ENCODE data around the gene VWA5B1. TPM values are rescaled to one million over a fixed set of nuclear protein-coding genes. Genes with fewer than 3 reads are reported as not detected.

Gene VWA5B1
- total RNA-seq, 4 donors from 2014 or later: 0.69 TPM; not detected in 3

- no peak overlapping the region for H3K4me3 ChIP-seq
- H3K9me3 ChIP-seq: no peaks in the 10 kb centered on the region
- no peaks in the 10 kb centered on the region for H3K36me3 ChIP-seq
- TF ChIP-seq CTCF (IDR thresholded peaks at IDR 0.05) (no peak), POLR2A (IDR thresholded peaks at IDR 0.05) (no peak)
- intact Hi-C loops (cut with DNase I; ENCODE audit: low total_unique reads): no loop called here
- H3K4me1 ChIP-seq: peaks cover 0 to 9% of the 10 kb centered on the region in 2 donors
- H3K27ac ChIP-seq: no peak overlapping the region
- no peak for DNase-seq
- H3K27me3 ChIP-seq: no peaks in the 10 kb centered on the region
Measured at GRCh38 chr1:20359451-20360330, 69.0 kb downstream of the VWA5B1 start.

- no peaks in the 10 kb centered on the region for H3K36me3 ChIP-seq
- H3K4me3 ChIP-seq: no peak overlapping the region
- H3K27ac ChIP-seq: no peak overlapping the region
- intact Hi-C loops (cut with DNase I; ENCODE audit: low total_unique reads): no loop called here
- H3K4me1 ChIP-seq: peaks cover 0 to 12% of the 10 kb centered on the region in 2 donors
- DNase-seq: no peak
- TF ChIP-seq POLR2A (IDR thresholded peaks at IDR 0.05) (no peak), CTCF (IDR thresholded peaks at IDR 0.05) (no peak)
- peaks cover 0 to 9% of the 10 kb centered on the region in 2 donors for H3K27me3 ChIP-seq
- no peaks in the 10 kb centered on the region for H3K9me3 ChIP-seq
Measured at GRCh38 chr1:20361401-20361800, 70.7 kb downstream of the VWA5B1 start.

GRCh38 chr1:20361805-20362381, 71.2 kb downstream of the VWA5B1 start:
- peak in 1 of 2 donors; percentile 59 for DNase-seq
- intact Hi-C loops (cut with DNase I; ENCODE audit: low total_unique reads): no loop called here
- Histone ChIP-seq H3K27ac (no peak overlapping the region), H3K27me3 (peaks cover 0 to 9% of the 10 kb centered on the region in 2 donors), H3K4me1 (peaks cover 0 to 17% of the 10 kb centered on the region in 2 donors), H3K36me3 (no peaks in the 10 kb centered on the region), H3K9me3 (no peaks in the 10 kb centered on the region), H3K4me3 (no peak overlapping the region)
- TF ChIP-seq POLR2A (IDR thresholded peaks at IDR 0.05) (no peak), CTCF (IDR thresholded peaks at IDR 0.05) (peak; percentile 32 to 59 (median 47))

- TF ChIP-seq POLR2A (IDR thresholded peaks at IDR 0.05) (no peak), CTCF (IDR thresholded peaks at IDR 0.05) (no peak)
- H3K9me3 ChIP-seq: no peaks in the 10 kb centered on the region
- H3K4me1 ChIP-seq: peaks cover 0 to 19% of the 10 kb centered on the region in 2 donors
- no peaks in the 10 kb centered on the region for H3K36me3 ChIP-seq
- intact Hi-C loops (cut with DNase I; ENCODE audit: low total_unique reads): no loop called here
- H3K27ac ChIP-seq: no peak overlapping the region
- DNase-seq: no peak
- no peak overlapping the region for H3K4me3 ChIP-seq
- H3K27me3 ChIP-seq: peaks cover 0 to 9% of the 10 kb centered on the region in 2 donors
Measured at GRCh38 chr1:20362856-20363255, 72.2 kb downstream of the VWA5B1 start.

Data from uterus (tissue), 4 donors.